Ishikawa (cell line): Measurements from ENCODE around the gene REPS2.

Source experiments
- CEBPB ChIP-seq: IDR thresholded peaks from 2 replicates; pipeline ENCODE4 v1.6.1; 2012
- CREB1 ChIP-seq: IDR thresholded peaks from 2 replicates; pipeline ENCODE4 v1.6.1; 2012; ENCODE audit warnings: low read depth
- EGR1 ChIP-seq: IDR thresholded peaks from 2 replicates; pipeline ENCODE4 v1.6.1; 2012
- EP300 ChIP-seq: IDR thresholded peaks from 2 replicates; pipeline ENCODE4 v1.6.1; 2012; ENCODE audit warnings: borderline replicate concordance
- FOXM1 ChIP-seq: IDR thresholded peaks from 2 replicates; pipeline ENCODE4 v1.6.1; 2012; ENCODE audit warnings: low read depth, borderline replicate concordance
- NFIC ChIP-seq: IDR thresholded peaks from 2 replicates; pipeline ENCODE4 v1.6.1; 2012
- RAD21 ChIP-seq: IDR thresholded peaks from 2 replicates; pipeline ENCODE4 v1.6.1; 2012; ENCODE audit warnings: low read depth
- TAF1 ChIP-seq: IDR thresholded peaks from 2 replicates; pipeline ENCODE4 v1.6.1; 2012; ENCODE audit warnings: low read depth, mild to moderate bottlenecking
- TCF12 ChIP-seq: IDR thresholded peaks from 2 replicates; pipeline ENCODE4 v1.6.1; 2012; ENCODE audit warnings: low read depth
- TEAD4 ChIP-seq: IDR thresholded peaks from 2 replicates; pipeline ENCODE4 v1.6.1; 2012
- YY1 ChIP-seq: IDR thresholded peaks from 2 replicates; pipeline ENCODE4 v1.6.1; 2012; ENCODE audit warnings: low read depth
- ZBTB7A ChIP-seq: IDR thresholded peaks from 2 replicates; pipeline ENCODE4 v1.6.1; 2012; ENCODE audit warnings: low read depth
- TF ChIP-seq, protein P1 (sequence below): IDR thresholded peaks from 2 replicates; pipeline ENCODE4 v1.6.1; 2012
- TF ChIP-seq, protein P2 (sequence below): IDR thresholded peaks from 2 replicates; pipeline ENCODE4 v1.6.1; 2012; ENCODE audit warnings: low read depth, mild to moderate bottlenecking
- TF ChIP-seq, protein P3 (sequence below): IDR thresholded peaks from 2 replicates; pipeline ENCODE4 v1.6.1; 2012

The REPS2 gene

DNA sequence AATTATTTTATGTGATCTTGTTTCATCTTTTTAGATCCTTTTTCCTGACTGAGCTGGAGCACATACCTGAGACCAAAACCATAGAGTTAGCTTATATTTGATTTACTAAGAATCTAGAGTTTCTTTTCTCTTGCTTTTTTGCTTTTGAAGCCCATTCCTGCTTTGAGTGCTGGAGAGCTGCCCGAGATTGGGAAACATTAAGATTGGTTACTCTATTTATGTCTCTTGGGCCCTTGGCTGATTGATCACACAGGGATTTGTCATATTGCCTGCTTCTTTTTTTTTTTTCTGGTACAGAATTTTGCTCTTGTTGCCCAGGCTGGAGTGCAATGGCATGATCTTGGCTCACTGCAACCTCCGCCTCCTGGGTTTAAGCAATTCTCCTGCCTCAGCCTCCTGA, 73.9 kb downstream of the REPS2 start:
- TF ChIP-seq TEAD4 (no peak), CREB1 (no peak), ZBTB7A (no peak), TCF12 (no peak), CEBPB (no peak), RAD21 (no peak), YY1 (no peak), TAF1 (no peak), NFIC (no peak), FOXM1 (no peak), EP300 (no peak), EGR1 (no peak)
- TF ChIP-seq, protein P1, sequence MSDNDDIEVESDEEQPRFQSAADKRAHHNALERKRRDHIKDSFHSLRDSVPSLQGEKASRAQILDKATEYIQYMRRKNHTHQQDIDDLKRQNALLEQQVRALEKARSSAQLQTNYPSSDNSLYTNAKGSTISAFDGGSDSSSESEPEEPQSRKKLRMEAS: no peak
- TF ChIP-seq, protein P2, sequence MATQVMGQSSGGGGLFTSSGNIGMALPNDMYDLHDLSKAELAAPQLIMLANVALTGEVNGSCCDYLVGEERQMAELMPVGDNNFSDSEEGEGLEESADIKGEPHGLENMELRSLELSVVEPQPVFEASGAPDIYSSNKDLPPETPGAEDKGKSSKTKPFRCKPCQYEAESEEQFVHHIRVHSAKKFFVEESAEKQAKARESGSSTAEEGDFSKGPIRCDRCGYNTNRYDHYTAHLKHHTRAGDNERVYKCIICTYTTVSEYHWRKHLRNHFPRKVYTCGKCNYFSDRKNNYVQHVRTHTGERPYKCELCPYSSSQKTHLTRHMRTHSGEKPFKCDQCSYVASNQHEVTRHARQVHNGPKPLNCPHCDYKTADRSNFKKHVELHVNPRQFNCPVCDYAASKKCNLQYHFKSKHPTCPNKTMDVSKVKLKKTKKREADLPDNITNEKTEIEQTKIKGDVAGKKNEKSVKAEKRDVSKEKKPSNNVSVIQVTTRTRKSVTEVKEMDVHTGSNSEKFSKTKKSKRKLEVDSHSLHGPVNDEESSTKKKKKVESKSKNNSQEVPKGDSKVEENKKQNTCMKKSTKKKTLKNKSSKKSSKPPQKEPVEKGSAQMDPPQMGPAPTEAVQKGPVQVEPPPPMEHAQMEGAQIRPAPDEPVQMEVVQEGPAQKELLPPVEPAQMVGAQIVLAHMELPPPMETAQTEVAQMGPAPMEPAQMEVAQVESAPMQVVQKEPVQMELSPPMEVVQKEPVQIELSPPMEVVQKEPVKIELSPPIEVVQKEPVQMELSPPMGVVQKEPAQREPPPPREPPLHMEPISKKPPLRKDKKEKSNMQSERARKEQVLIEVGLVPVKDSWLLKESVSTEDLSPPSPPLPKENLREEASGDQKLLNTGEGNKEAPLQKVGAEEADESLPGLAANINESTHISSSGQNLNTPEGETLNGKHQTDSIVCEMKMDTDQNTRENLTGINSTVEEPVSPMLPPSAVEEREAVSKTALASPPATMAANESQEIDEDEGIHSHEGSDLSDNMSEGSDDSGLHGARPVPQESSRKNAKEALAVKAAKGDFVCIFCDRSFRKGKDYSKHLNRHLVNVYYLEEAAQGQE: no peak
- TF ChIP-seq, protein P3, sequence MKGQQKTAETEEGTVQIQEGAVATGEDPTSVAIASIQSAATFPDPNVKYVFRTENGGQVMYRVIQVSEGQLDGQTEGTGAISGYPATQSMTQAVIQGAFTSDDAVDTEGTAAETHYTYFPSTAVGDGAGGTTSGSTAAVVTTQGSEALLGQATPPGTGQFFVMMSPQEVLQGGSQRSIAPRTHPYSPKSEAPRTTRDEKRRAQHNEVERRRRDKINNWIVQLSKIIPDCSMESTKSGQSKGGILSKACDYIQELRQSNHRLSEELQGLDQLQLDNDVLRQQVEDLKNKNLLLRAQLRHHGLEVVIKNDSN: no peak

DNA sequence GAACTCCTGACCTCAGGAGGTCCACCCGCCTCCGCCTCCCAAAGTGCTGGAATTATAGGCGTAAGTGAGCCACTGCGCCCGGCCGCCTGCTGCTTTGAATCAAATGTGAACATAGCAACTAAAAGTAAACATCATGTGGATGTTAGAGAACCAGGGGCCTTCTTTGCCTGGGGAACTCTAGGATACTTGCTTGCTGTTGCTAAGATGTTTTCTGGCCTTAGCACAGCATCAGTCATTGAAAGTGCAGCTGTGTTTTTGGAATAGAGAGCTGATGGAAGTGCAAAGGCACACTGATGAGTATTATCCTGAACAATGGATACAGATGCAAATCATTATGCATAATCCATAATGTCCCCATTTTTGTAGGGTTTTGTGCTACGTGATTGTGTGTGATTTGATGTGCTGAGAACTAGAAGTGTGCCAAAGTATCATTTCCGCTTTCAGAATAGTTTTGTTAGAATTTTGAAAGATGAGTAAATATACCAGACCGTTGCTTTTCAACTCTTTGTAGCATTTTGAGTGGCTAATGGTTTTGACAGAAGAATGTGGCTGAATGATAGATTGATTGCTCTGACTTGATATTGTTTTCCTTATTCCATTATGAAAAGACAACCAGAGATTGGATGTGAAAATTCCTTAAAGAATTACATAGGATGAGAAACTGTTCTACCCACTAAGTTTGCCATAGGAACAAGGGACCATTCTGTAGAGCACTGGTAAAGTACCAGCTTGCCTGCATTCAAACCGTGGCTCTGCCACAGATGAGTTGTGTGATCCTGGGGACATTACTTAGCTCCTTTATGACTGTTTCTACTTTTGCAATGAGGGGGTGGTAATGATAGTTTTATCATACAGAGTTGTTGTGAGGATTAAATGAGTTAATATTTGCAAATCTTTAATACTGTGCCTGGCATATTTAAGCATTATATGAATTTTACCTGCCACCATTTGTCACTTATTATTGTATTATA, 74.7 kb downstream of the REPS2 start:
- no peak for TF ChIP-seq CEBPB
- TF ChIP-seq TCF12: no peak
- no peak for TF ChIP-seq EP300
- TF ChIP-seq RAD21: no peak
- TF ChIP-seq ZBTB7A: no peak
- no peak for TF ChIP-seq FOXM1
- TF ChIP-seq, protein P2: no peak
- TF ChIP-seq, protein P3: no peak
- no peak for TF ChIP-seq EGR1
- no peak for TF ChIP-seq TEAD4
- no peak for TF ChIP-seq NFIC
- TF ChIP-seq, protein P1: no peak
- TF ChIP-seq CREB1: no peak
- no peak for TF ChIP-seq YY1
- no peak for TF ChIP-seq TAF1

DNA sequence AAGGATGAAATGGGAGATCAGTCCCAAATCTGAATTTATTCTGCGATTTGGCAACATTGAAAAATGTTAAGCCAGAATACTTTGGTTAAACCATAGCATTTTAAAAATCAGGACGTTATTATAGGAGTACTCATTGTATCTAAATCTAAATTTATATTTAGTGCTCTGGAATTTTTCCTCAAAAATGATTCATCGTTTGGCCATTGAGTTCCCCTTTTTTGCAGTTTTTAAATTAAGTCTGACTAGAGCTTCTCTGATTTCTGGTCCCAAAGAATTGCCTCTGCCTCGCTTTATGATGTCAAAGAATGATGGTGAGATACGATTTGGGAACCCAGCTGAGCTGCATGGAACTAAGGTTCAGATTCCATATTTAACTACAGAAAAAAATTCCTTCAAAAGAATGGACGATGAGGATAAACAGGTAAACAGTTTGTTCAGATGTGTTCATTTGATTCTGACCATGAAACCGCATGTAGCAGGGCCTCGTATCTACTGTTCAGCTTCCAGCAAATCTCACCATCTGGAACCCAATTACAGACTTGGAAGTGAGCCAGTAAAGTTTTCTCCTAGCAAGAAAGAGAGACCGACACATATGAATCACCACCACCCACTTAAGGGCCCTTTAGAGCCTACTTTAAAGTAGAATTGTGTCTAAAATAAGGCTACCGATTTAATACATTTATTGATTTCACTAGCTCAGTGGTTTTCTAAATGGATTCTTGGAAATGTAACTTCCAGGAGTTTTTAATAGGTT, 75.6 kb downstream of the REPS2 start:
- TF ChIP-seq NFIC (no peak), TEAD4 (no peak), YY1 (no peak), TAF1 (no peak), TCF12 (no peak), FOXM1 (no peak), CREB1 (no peak), CEBPB (no peak), ZBTB7A (no peak), RAD21 (no peak), EGR1 (no peak), EP300 (no peak)
- TF ChIP-seq, protein P1: no peak
- TF ChIP-seq, protein P3: no peak
- TF ChIP-seq, protein P2: no peak
